Measurements from ENCODE around the gene IRF7.

IRF7 gene

GRCh38 chr11:617912-618682, 2.3 kb upstream of the IRF7 start:
- ChIA-PET CTCF (no interaction called here), POLR2A (no interaction called here)
- TF ChIP-seq CTCF (IDR thresholded peaks at IDR 0.05; ENCODE audit: control extremely low read depth, extremely low read depth, low read depth, missing control alignments) = no peak
- no peak for DNase-seq (ENCODE audit: extremely low spot score)

GRCh38 chr11:617199-617911, 1.6 kb upstream of the IRF7 start:
- POLR2A ChIA-PET = no interaction called here
- CTCF ChIA-PET = no interaction called here

GRCh38 chr11:616320-617198, 809 bp upstream of the IRF7 start:
- CTCF ChIA-PET = no interaction called here
- no peak for TF ChIP-seq CTCF (IDR thresholded peaks at IDR 0.05; ENCODE audit: control extremely low read depth, extremely low read depth, low read depth, missing control alignments)
- no peak for DNase-seq (ENCODE audit: extremely low spot score)
- POLR2A ChIA-PET = interaction anchor here (0.6 to 1.1 kb wide), 2 partner anchors 10 to 1535 kb away, joined by 3 to 5 read pairs; partner anchors contain the start of gene SCT

More at GRCh38 chr11:617199-617911, 1.6 kb upstream of the IRF7 start:
- DNase-seq (ENCODE audit: extremely low spot score) = no peak
- TF ChIP-seq CTCF (IDR thresholded peaks at IDR 0.05; ENCODE audit: control extremely low read depth, extremely low read depth, low read depth, missing control alignments) = no peak

GRCh38 chr11:614623-615503, 887 bp downstream of the IRF7 start:
- DNase-seq (ENCODE audit: extremely low spot score) = no peak
- POLR2A ChIA-PET = interaction anchor here (0.6 to 1.1 kb wide), 2 partner anchors 12 to 79 kb away, joined by 3 read pairs; partner anchors contain the start of genes HRAS and SCT
- TF ChIP-seq CTCF (IDR thresholded peaks at IDR 0.05; ENCODE audit: control extremely low read depth, extremely low read depth, low read depth, missing control alignments) = no peak
- CTCF ChIA-PET = interaction anchor here (1.0 to 1.6 kb wide), 2 partner anchors 11 to 60 kb away, joined by 3 to 4 read pairs; no protein-coding TSS in a partner anchor

- no peak for DNase-seq (ENCODE audit: extremely low spot score)
- no peak for TF ChIP-seq CTCF (IDR thresholded peaks at IDR 0.05; ENCODE audit: control extremely low read depth, extremely low read depth, low read depth, missing control alignments)
- ChIA-PET CTCF (interaction anchor here (1.0 to 1.6 kb wide), 2 partner anchors 10 to 59 kb away, joined by 3 to 4 read pairs; no protein-coding TSS in a partner anchor), POLR2A (interaction anchor here (0.6 to 0.8 kb wide), 2 partner anchors 105 to 201 kb away, joined by 3 to 5 read pairs; no protein-coding TSS in a partner anchor)
Observed at GRCh38 chr11:614021-614622, 1.6 kb downstream of the IRF7 start.

Measured in GM10248 (cell line).